Adrenal gland (tissue), 12 donors: ENCODE data around the gene GPR35. TPM values are rescaled to one million over a fixed set of nuclear protein-coding genes. Genes with fewer than 3 reads are reported as not detected.

Experiments used
- DNase-seq, 7 donors: peaks; one replicate each; pipeline ENCODE4 v3.0.0-alpha.2; 2019 to 2020
- H3K27ac ChIP-seq, 5 donors: fragments of 200-600 bp; sonication (generic) in 4 of 5; 1 replicate in 3 of 5; 2 replicates in 2 of 5; pipeline versions ENCODE4 v1.5.1 to v1.8.0; 2016 to 2020; ENCODE audit warnings: mild to moderate bottlenecking in 1 of 5
- H3K27me3 ChIP-seq: fragments of 200-600 bp; 2 replicates; pipeline ENCODE4 v1.8.0; 2021
- H3K36me3 ChIP-seq, 2 donors: fragments of 200-600 bp; replicated peaks in 1 of 2; 1 replicate in 1 of 2; 2 replicates in 1 of 2; pipeline versions ENCODE4 v1.5.1 to v1.8.0; 2018 to 2022
- H3K4me1 ChIP-seq, 2 donors: fragments of 200-600 bp; replicated peaks in 1 of 2; 1 replicate in 1 of 2; 2 replicates in 1 of 2; pipeline versions ENCODE4 v1.5.1 to v1.8.0; 2018 to 2021
- H3K4me3 ChIP-seq, 4 donors: fragments of 200-600 bp; sonication (generic) in 3 of 4; one replicate each; pipeline ENCODE4 v1.5.1; 2016 to 2018
- H3K9me3 ChIP-seq, 3 donors: fragments of 200-600 bp; sonication (generic) in 1 of 3; replicated peaks in 1 of 3; 1 replicate in 2 of 3; 2 replicates in 1 of 3; pipeline versions ENCODE4 v1.5.1 to v1.8.0; 2016 to 2021
- CTCF ChIP-seq, 6 experiments: fragments of 450-650 bp in 4 of 6; fragments of 200-600 bp in 2 of 6; sonication (generic) in 1 of 6; IDR thresholded peaks; 1 replicate in 5 of 6; 2 replicates in 1 of 6; pipeline versions ENCODE4 v1.5.1 to v1.8.0; 2016 to 2021; ENCODE audit warnings: antibody characterized with exemption in 6 of 6, mild to moderate bottlenecking in 2 of 6, moderate library complexity in 1 of 6
- POLR2A ChIP-seq, 2 donors: fragments of 450-650 bp; IDR thresholded peaks; one replicate each; pipeline ENCODE4 v1.6.1; 2017; ENCODE audit warnings: antibody characterized with exemption in 2 of 2, mild to moderate bottlenecking in 2 of 2, moderate library complexity in 1 of 2
- WGBS, 4 donors: extraction: QIAGEN DNeasy Blood & Tissue Kit in 2 of 4; methylation state at CpG; one replicate each; pipeline versions ENCODE4 v1.1.5 to v1.1.7; 2013 to 2017; 5-methylcytosine and 5-hydroxymethylcytosine counted together
- intact Hi-C, 2 donors: fragments of 100-400 bp; cut with DNase I; formaldehyde crosslinking; loops; one replicate each; pipeline versions ENCODE4 v1.14.1 to v1.15.0; 2022 to 2023
- polyA plus RNA-seq, 3 donors: library from polyadenylated mRNA; stranded (reverse); fragments of 200-250 nt in 2 of 3; fragments of 350-450 nt in 1 of 3; fragmentation: Illumina TruSeq in 1 of 3; extraction: RNeasy Lipid Tissue Mini Kit (QIAGEN cat#74804) in 1 of 3; gene quantifications; one replicate each; pipeline ENCODE4 v1.2.3, GENCODE V29; 2013 to 2014
- total RNA-seq, 9 donors: library from RNA; depleted of rRNA in 4 of 9; stranded (reverse); fragments of >200 nt in 4 of 9; fragments of 120-200 nt in 1 of 9; fragmentation: NEBNext Ultra II Directional in 1 of 9; extraction: Animal tissue kit (Norgen Biotek cat#: 25700) in 1 of 9; gene quantifications; one replicate each; pipeline versions ENCODE4 v1.1.0 to v1.2.4, GENCODE V29; 2013 to 2023
- donor health status: healthy with polysubstance abuse.
- donor health status: Bipolar disorder and iron deficiency.
- donor health status: DM: yes; HTN: yes; CAD: no.
- donor health status: DM: no; HTN: no; CAD: no.
- donor health status: DM: no; HTN: no; CAD: no.
- donor health status: DM: yes; HTN: yes; CAD: no.

Gene GPR35
- total and polyA plus RNA-seq, 12 donors = 0.07 to 5.7 (median 1.0) TPM; not detected in 1

- Histone ChIP-seq H3K9me3 (no peaks in the 10 kb centered on the region), H3K27ac (no peak overlapping the region), H3K4me1 (no peaks in the 10 kb centered on the region), H3K4me3 (no peak overlapping the region), H3K27me3 (no peaks in the 10 kb centered on the region), H3K36me3 (no peaks in the 10 kb centered on the region)
- intact Hi-C loops = no loop called here
- no peak for TF ChIP-seq POLR2A (IDR thresholded peaks at IDR 0.05)
- no peak for TF ChIP-seq CTCF (IDR thresholded peaks at IDR 0.05)
- 87 to 88% (median 88%) methylated on average over 7 to 10 of the region's 10 CpGs for WGBS, 4 donors
- DNase-seq = peak in 2 of 7 donors; percentile 6 to 7
Measured at GRCh38 chr2:240623531-240624010, 1.7 kb upstream of the GPR35 start.

DNA sequence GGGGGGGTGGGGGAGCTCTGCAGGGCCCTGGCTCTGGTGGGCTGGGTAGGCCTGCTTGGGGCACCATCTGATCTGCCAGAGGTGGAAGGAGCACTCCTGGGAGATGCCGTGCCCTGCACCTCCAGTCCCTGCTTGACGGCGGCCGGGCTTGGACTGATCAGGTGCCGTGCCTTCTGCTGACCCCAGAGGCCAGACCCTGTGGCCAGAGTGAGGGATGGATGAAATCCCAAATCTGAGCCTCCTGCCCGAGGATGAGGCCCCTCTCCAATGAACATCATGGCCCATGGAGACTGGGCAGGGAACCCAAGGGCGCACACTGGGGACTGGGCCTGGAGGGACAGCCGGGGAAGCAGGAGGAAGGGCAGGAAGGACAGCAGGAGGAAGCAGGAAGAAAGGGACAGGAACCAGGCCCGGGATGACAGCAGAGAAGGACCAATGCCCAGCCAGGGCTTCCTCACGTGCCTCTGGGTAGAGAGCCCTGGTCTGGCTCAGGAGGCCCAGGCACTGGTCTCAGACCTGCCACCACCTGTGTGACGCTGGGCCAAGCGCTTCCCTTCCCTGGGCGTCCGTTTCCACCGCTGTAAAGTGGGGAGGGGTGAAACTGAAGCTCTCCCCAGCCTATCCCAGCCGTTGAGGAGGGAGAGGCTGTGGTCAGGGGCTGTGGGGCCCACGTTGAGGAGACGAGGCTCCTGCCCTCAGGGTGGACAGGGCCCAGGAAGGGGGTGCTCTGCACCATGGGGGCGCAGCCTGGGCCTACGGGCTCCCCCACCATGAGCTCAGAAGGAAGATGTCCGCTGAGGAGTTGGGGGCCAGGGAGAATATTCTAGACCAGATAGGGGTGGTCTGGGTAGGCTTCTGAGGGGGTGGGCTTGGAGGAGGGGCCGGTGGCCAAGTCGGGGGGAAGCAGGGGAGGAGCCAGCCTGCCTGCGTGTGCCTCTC is 1.0 kb upstream of the GPR35 start:
- Histone ChIP-seq H3K4me1 (no peaks in the 10 kb centered on the region), H3K4me3 (no peak overlapping the region), H3K27ac (no peak overlapping the region), H3K36me3 (no peaks in the 10 kb centered on the region), H3K27me3 (peaks cover 2% of the 10 kb centered on the region), H3K9me3 (no peaks in the 10 kb centered on the region)
- intact Hi-C loops = no loop called here
- TF ChIP-seq POLR2A (IDR thresholded peaks at IDR 0.05) = no peak
- no peak for TF ChIP-seq CTCF (IDR thresholded peaks at IDR 0.05)
- DNase-seq = peak in 3 of 7 donors; percentile 6 to 10 (median 8)
- WGBS, 4 donors = 77 to 81% (median 80%) methylated on average over 15 to 24 of the region's 24 CpGs

- Histone ChIP-seq H3K27ac (no peak overlapping the region), H3K4me1 (no peaks in the 10 kb centered on the region), H3K36me3 (no peaks in the 10 kb centered on the region), H3K4me3 (no peak overlapping the region), H3K27me3 (peaks cover 3% of the 10 kb centered on the region), H3K9me3 (no peaks in the 10 kb centered on the region)
- peak in 4 of 7 donors; percentile 18 to 42 (median 30) for DNase-seq
- intact Hi-C loops = no loop called here
- 14 to 49% (median 33%) methylated on average over 6 to 21 of the region's 21 CpGs for WGBS, 4 donors
- no peak for TF ChIP-seq POLR2A (IDR thresholded peaks at IDR 0.05)
Measured at GRCh38 chr2:240626531-240627300, 1.4 kb downstream of the GPR35 start.

- peaks cover 3% of the 10 kb centered on the region for H3K27me3 ChIP-seq
- TF ChIP-seq POLR2A (IDR thresholded peaks at IDR 0.05) (no peak), CTCF (IDR thresholded peaks at IDR 0.05) (no peak)
- no peaks in the 10 kb centered on the region for H3K9me3 ChIP-seq
- H3K27ac ChIP-seq = no peak overlapping the region
- no peaks in the 10 kb centered on the region for H3K36me3 ChIP-seq
- DNase-seq = peak in 3 of 7 donors; percentile 2 to 5 (median 3)
- WGBS, 4 donors = 78 to 88% (median 85%) methylated on average over 6 to 17 of the region's 17 CpGs
- no peaks in the 10 kb centered on the region for H3K4me1 ChIP-seq
- intact Hi-C loops = no loop called here
- no peak overlapping the region for H3K4me3 ChIP-seq
Measured at GRCh38 chr2:240627736-240628506, 2.6 kb downstream of the GPR35 start.
